Dedifferentiated amniotic fluid mesenchymal stem cell (primary cell): ENCODE results near the gene GAK.

Experiments
- DNase-seq: peaks from one replicate; pipeline ENCODE4 v3.0.0-alpha.2; 2016; ENCODE audit errors: extremely low spot score

Gene GAK

DNA sequence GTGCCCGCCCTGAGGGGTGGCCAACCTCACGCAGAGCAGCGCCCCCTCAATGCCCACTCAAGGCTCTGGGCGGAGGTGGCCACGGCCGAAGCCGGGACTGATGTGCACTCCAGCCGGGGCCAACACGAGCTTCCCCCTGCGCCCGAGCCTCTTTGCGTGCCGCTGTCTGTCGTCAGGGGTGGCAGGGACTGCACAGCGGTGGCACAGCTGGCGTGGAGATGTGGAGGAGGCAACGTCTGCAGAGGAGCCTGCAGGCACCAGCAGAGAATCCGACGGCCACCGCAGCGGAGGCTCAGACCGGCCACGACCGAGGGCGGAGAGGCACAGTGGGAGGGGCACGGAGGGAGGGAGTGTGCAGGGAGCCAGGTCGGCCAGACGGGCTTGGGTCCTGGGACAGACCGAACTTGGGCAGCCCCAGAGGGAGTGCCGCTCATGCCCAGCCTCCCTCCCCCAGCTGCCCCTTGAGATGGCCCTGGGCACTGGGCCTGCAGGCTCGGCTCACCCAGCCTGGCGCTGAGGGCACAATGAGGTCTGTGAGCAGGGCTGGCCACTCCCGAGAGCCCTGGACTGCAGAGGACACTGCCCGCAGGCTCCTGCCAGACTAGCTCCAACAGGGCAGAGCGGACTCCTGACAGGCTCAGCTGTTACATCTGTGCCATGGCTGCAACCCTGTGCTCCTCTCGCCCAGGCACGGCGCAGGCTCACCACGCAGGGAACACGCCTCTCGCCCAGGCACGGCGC, 59.7 kb downstream of the GAK start:
- DNase-seq, result no peak

DNA sequence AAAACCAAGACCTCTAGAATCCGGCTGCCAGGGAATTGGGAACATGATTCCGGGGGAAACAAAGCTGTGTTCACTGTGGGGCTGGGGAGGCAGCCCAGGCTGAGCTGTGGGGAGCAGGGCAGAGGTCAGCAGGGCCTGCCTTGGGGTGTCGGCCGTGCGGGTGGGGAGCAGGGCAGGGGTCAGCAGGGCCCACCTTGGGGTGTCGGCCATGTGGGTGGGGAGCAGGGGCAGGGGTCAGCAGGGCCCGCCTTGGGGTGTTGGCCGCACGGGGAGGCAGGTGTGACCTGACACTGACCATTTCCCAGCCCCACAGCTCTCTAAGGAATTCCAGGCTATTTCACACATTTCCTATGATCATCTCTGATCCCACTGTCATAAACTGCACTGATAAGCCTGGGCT, 60.6 kb downstream of the GAK start:
- no peak for DNase-seq

DNA sequence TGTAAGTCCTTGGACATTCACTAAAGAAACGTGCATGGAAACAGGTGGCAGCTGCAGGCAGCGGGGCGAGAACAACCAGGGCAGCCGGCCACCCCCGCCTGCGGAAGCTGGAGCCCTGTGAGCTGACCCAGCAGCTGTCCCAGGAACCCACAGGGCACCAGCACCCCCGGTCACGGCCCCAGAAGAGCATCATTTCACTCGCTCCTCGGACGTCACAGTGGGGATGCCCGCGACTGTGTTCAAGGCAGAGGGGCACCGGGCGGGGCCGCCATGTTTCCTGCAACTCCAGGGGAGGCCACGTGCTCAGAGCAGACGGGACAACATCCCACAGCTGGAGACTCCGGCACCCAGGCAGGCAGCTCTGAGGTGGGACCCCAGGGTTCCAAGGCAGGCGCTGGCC, 61.2 kb downstream of the GAK start:
- no peak for DNase-seq

GRCh38 chr4:869776-870175, 62.3 kb downstream of the GAK start:
- DNase-seq, result no peak

DNA sequence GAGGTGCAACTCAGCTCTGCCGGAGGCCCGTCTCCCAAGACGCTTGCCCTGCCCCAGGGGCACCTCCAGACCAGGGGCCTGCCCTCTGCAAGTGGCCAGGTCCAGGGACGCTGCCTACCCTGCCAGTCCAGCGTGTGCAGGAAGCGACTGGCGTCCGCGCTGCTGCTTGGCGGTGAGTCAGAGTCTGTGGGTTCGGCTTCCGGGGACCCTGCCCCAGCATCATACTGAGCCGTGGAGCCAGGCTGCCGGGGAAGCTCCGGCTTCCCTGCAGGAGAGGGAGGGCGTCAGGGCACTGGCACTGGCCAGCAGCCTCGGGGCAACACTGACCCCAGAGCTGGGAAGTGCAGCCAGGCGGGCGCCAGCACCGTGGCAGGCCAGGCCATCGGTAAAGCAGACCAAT, 63.7 kb downstream of the GAK start:
- DNase-seq, result no peak

DNA sequence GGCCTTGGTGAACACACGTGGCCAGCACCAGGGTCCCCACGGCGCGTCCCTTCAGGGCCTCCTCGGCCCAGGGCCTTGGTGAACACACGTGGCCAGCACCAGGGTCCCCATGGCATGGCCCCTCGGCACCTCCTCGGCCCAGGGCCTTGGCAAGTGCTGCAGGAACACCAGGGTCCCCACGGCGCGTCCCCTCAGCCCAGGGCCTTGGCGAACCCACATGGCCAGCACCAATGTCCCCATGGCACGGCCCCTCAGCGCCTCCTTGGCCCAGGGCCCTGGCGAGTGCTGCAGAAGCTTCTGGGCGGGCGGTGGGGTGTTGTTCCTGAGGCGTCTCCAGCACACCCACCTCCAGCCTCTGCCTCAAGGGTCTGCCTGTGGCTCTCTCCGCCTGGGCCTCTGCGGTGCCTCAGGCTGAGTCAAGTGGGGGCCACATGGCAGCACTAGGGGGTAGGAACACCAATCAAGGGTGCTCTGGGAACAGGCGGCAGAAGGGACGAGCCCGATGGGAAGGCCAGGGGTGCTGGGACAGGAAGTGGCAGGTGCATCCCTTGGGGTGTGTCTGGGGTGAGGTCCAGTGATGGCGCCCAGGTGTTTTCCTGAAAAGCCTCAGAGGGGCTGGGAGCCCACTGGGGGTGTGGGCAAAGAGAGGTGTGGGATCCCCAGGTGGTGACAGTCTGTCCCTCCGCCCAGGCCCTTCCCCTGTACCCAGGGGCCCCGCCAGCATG, 64.4 kb downstream of the GAK start:
- DNase-seq, result no peak

- DNase-seq, result no peak
Measured at GRCh38 chr4:866761-867390, 65.2 kb downstream of the GAK start.

- DNase-seq, result no peak
Measured at GRCh38 chr4:866068-866760, 65.9 kb downstream of the GAK start.

- no peak for DNase-seq
Measured at GRCh38 chr4:865572-865971, 66.5 kb downstream of the GAK start.

DNA sequence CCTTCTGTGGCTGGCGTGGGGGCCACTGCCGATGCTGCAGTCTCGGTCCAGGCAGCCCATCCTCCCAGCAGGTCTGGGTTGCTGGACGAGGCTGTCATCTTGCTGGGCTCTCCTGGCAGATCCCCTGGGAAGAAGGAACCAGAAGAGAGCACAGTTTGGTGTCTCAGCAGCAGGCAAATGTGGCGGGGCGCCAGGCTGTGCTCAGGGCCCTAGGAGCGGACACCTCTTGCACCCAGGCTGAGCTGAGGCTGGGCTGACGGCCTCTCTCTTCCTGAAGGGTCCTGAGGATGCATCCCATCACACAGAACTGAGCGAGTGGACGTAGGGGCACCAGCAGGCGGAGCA, 67.0 kb downstream of the GAK start:
- no peak for DNase-seq

GRCh38 chr4:864456-865120, 67.5 kb downstream of the GAK start:
- no peak for DNase-seq

GRCh38 chr4:860561-860960, 71.6 kb downstream of the GAK start:
- DNase-seq, result no peak

- DNase-seq, result no peak
Measured at GRCh38 chr4:859496-859895, 72.6 kb downstream of the GAK start.

- no peak for DNase-seq
Measured at GRCh38 chr4:858831-859451, 73.2 kb downstream of the GAK start.

GRCh38 chr4:858041-858481, 74.1 kb downstream of the GAK start:
- DNase-seq, result no peak

GRCh38 chr4:857461-857860, 74.7 kb downstream of the GAK start:
- DNase-seq, result no peak

GRCh38 chr4:856225-856901, 75.8 kb downstream of the GAK start:
- no peak for DNase-seq

DNA sequence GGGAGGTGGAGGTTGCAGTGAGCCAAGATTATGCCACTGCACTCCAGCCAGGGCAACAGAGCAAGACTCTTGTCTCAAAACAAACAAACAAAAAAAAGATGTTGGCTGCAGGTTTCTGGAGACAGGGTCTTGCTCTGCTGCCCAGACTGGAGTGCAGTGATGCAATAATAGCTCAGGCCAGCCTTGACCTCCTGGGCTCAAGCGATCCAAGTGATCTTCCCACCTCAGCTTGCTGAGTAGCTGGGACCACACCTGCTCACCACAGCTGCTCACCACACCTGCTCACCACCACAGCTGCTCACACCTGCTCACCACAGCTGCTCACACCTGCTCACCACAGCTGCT, 76.3 kb downstream of the GAK start:
- no peak for DNase-seq

DNA sequence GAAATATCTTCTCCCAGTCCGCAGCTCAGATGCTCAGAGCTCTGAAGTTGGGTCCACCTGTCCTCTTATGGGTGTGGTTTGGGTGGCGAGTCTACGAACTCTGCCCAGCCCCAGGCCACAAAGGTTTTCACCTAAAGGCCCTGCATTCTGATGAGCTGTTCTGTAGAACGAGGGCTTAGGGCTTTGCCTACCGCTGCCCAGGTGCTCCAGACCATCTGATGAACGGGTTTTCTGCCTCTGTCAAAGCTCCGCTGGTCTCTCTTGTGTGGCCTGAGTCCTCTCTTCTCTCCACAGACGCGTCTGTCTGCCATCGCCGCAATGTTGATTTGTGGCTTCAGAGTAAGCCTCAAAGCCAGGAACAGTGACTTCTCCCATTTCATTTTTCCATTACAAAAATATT, 77.8 kb downstream of the GAK start:
- DNase-seq, result no peak

- no peak for DNase-seq
Measured at GRCh38 chr4:853416-853781, 78.7 kb downstream of the GAK start.
